T-helper 9 cell (primary cell): Measurements from ENCODE around the gene AASDH.

ENCODE experiments used
- DNase-seq: peaks from one replicate; pipeline ENCODE4 v3.0.0-alpha.2; 2020

Gene AASDH

GRCh38 chr4:56314207-56314915 lies 72.9 kb downstream of the AASDH start:
- DNase-seq = no peak

DNA sequence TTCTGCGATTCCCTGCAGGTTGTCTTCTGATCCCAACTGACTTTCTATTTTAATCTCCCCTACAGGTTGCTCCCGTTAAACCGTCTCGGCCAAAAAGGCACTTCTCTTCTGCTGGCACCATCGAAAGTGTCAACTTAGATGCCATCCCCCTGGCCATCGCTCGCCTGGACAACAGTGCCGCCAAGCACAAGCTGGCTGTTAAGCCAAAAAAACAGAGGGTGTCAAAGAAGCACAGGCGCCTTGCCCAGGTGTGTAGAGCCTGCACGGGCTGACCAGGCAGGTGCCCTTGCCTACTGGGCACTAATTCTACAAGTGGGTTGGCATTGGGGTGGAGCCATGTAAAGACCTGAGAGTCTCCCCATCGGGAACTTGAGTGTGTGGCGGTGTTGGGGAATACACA lies 74.2 kb downstream of the AASDH start:
- no peak for DNase-seq

GRCh38 chr4:56311299-56311975 lies 75.9 kb downstream of the AASDH start:
- DNase-seq = no peak

GRCh38 chr4:56310401-56311125 lies 76.7 kb downstream of the AASDH start:
- no peak for DNase-seq

GRCh38 chr4:56308384-56308783 lies 78.9 kb downstream of the AASDH start:
- DNase-seq = no peak

GRCh38 chr4:56307423-56307822 lies 79.9 kb downstream of the AASDH start:
- no peak for DNase-seq

DNA sequence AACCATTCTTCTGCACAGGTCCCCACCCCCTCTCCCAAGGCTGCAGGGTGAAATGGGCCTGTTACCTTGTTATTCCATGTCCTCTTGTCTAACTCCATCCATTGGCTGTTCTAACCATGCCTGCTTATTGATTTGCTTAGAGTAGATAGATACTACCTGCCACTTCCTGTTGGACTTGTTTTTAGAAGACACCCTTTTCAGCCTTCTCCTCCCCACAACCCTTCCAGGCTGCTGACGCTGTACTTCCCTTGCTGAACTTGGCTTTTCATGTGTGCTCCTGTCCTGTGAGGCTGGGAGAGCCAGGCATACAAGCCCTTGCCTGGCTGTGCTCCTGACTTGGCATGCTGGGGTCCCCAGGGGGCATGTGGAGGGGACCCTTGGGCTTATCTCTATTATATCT lies 81.9 kb downstream of the AASDH start:
- DNase-seq = no peak

DNA sequence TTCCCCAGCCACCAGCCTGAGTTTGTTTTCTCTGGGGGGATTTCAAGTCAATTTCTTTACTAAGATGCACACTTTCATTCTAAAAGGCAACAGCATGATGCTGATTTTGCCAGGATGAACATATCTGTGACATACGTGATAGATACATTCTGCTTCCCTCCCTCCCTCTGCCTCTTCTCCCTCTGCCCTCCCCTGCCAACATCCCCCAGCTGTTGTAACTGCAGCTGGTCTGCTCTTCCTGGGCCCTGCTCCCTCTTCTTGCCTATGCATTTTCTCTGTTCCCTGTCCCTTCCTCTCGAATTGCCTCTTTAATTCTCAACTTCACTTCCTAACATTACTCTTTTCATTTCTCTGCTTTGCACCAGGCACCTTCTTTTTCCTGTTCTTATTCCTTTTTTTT lies 83.4 kb downstream of the AASDH start:
- no peak for DNase-seq

DNA sequence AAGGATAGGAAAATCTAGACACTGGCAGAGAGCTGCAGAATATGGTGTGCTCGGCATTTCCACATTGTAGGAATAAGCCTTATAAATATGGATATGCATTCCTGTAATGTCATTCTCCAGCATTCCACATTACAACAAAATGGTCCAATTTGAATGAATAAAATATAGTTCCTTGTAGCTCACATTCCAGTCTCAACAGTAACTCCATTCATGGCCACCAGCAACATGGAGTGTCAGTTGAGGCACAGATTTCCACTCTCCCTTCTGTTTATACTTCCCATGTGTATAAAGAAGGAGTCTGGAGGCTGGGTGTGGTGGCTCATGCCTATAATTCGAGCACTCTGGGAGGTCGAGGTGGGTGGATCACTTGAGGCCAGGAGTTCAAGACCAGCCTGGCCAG lies 84.5 kb downstream of the AASDH start:
- no peak for DNase-seq

DNA sequence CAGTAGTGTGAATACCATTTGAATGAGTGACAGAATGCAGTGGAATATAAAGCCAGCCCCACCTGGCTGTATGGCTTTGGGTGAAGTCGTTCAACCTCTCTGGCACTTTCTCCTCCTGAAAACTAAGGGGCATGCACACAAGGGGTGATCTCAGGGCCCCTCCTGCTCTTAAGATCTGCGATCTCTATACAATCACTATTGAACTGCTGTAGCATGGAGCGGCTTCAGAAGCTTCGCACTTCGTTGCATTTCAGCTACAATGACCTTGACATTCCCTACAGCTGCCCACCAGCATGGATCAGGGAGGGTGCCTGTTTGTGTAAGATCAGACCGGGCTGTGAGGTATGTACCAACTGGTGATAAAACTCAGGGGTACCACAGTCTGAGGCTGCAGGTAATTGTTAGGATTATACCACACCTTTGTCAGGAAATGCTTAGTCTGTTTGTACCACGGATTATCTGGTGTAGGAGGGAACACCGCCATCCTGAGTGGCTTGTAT lies 85.2 kb downstream of the AASDH start:
- no peak for DNase-seq

DNA sequence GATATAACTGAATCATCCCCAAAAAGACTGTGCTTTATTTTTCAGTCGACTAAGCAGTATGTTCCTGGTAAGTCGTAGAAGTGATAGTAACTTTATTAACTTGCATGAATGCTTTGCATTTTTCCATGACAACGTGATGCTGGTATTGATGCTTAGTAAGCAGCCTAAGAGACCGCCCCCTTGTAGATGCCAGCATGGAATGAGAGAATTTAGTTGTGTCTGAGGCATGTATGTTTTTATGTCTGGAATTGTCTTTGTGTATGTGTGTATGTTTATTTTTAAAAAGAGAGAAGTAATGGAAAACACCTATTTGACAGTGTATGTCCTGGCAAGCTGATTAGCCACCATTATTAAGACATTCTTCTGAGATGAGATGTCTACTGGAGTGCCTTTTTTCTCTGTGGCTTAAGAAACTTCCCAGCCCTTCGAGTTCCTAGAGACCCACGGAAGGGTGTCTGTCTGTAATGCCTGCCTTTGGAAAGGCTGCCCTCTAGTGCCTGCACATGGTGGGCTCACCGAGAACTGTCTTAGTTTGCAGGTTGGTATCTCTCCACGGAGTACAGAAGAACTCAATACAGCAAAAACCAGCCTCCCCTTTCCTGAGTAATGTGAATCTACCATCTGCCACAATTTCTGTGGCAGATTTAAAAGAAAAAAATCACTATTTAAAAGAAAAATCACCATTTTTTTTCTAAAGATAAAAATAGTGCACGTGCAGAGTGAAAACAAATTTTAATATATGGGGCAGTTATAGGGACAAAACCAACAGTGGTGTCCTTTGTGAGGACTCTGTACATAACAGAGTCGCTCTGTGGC lies 85.9 kb downstream of the AASDH start:
- peak; percentile 32 for DNase-seq

GRCh38 chr4:56298236-56298635 lies 89.1 kb downstream of the AASDH start:
- no peak for DNase-seq

GRCh38 chr4:56297776-56298175 lies 89.5 kb downstream of the AASDH start:
- DNase-seq = no peak

- DNase-seq = no peak
Observed at GRCh38 chr4:56296526-56296925, 90.8 kb downstream of the AASDH start.

- no peak for DNase-seq
Observed at GRCh38 chr4:56293121-56293520, 94.2 kb downstream of the AASDH start.

GRCh38 chr4:56289934-56290333 lies 97.4 kb downstream of the AASDH start:
- no peak for DNase-seq

- no peak for DNase-seq
Observed at GRCh38 chr4:56288663-56289062, 98.6 kb downstream of the AASDH start.
